ENCODE results near the gene NPM1.
"Not testable (repeated sequence)": the region's sequence is repeated elsewhere in the genome, so short reads cannot be mapped to it uniquely, and the experiment has no call there.

NPM1 gene

DNA sequence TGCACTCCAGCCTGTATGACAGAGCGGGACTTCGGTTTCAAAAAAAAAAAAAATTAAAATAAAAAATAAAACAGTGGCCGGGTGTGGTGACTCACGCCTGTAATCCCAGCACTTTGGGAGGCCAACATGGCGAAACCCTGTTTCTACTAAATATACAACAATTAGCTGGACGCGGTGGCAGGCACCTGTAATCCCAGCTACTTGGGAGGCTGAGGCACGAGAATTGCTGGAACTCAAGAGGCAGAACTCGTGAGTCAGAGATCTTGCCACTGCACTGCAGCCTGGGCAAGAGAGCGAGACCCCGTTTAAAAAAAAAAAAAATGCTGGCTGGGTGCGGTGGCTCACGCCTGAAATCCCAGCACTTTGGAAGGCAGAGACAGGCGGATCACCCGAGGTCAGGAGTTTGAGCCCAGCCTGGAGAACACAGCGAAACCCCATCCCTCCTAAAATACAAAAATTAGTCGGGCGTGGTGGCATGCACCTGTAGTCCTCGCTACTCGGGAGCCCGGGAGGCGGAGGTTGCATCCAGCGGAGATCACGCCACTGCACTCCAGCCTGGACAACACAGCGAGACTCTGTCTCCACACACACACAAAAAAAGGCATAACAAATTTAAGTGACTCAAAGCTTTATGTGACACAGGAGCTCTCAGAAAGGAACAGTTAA is 1.5 kb upstream of the NPM1 start:
- DNase-seq (ENCODE audit: low read depth) = no peak

DNA sequence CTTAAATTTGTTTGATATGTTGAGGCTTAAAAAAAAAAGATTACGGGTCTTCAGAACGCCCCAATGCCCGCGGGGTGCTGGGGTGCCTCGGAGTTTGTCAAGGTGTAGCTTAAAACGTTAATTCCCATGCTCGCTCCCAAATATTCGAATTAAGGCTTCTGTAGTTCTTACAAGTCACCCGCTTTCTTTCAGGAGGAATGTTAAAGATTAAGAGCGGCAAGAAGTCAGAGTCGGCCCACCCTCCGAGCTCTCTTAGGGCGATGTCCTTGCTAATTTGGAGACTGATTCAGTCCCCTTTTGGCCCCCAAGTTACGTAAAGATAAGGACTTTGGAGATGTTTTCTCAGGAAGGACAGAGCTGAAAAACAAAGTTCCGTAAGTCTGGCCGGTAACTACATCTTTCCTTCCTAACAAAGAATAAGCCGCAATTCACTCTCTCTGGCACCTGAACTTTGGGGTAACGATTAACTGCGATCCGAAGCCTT is 746 bp upstream of the NPM1 start:
- no peak for DNase-seq (ENCODE audit: low read depth)

DNA sequence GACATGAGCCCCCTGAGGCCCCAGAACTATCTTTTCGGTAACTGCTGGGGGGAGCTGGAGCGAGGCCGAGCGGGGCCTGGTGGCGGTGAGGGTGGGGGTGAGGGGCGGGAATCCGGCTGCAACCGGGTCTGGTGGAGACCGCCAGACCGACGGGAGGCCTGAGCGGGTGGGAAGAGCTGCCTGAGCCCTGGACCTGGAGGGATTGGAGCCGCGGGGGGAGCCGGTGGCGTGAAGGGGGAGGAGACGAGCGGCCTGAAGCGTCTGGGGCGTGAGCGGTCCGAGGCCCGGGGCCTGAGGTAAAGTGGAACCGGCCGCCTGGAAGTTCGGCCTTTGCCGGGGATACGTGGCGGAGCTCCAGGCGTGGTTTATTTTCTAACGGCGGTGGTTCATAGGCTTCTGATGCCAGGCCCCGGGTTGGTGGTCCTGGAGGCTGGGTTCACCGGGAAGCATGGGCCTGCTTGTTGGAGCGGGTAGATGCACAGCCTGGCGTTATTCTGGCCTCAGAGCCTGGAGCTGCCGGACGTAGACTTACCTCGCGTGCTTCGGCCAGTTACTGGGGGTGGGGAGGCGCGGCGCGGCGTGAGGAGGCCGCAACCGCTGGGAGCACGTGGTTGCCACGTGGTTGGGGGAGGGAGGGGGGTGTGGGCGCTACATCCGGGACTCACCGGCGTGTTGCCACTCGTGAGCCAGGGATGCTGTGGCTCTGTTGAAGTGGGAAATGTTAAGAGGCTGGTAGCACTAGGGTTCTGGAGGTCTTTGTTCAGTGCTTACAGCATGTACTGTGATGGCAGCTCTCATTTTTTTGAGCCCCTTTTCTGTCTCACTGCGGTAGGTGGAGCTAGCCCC is 544 bp downstream of the NPM1 start:
- peak; percentile 78 for DNase-seq (ENCODE audit: low read depth)

GRCh38 chr5:171388816-171389168 is 1.1 kb downstream of the NPM1 start:
- no peak for DNase-seq (ENCODE audit: low read depth)

DNA sequence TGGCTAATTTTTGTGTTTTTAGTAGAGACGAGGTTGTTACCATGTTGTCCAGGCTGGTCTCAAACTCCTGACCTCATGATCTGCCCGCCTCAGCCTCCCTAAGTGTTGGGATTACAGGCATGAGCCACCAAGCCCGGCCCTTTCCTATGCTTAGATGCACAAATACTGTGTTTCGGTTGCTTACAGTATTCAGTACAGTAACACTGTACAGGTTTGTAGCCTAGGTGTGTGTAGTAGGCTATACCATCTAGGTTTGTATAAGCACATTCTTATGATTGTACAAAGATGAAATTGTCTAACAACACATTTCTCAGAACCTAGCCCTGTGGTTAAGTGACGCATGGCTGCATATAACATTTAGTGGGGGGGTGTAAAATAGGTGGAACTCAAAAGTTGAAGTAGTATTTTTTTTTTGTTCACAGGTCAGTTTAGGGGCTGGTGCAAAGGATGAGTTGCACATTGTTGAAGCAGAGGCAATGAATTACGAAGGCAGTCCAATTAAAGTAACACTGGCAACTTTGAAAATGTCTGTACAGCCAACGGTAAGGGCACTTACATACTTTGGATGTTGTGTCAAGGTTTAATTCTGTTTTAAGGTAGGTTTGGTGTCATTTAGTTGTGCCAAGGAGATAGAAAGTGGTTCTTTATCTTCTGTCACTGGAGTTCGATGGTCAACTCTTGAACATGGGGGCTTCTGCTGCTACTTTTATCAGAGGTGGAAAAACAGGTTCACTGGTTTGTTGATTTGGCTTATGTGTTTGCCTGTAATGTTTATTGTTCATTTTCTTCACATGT is 3.4 kb downstream of the NPM1 start:
- DNase-seq (ENCODE audit: low read depth) = no peak

GRCh38 chr5:171391996-171392577 is 4.4 kb downstream of the NPM1 start:
- DNase-seq (ENCODE audit: low read depth) = no peak

DNA sequence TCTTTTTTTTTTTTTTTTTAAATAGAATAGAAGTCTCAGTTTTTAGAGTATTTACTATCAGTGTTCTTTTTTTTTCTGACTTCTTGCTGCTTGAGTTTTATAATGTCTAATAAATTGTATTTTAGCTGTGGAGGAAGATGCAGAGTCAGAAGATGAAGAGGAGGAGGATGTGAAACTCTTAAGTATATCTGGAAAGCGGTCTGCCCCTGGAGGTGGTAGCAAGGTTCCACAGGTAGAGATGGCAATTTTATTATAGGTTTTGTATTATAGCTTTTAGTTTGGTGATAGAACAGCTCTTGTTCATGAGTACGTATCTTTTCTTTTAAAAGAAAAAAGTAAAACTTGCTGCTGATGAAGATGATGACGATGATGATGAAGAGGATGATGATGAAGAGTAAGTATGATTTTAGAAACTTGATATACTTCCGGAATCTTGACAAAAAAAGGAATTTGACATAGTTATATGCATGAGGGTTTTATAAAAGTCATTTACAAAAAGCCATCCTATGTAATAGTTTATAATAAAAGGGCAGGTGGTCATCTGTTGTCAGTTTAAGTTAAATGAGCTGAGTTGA is 5.0 kb downstream of the NPM1 start:
- DNase-seq (ENCODE audit: low read depth) = no peak

- DNase-seq (ENCODE audit: low read depth) = no peak
Observed at GRCh38 chr5:171395042-171395441, 7.4 kb downstream of the NPM1 start.

GRCh38 chr5:171396583-171396982 is 8.9 kb downstream of the NPM1 start:
- not testable (repeated sequence) for DNase-seq (ENCODE audit: low read depth)

- DNase-seq (ENCODE audit: low read depth) = no peak
Observed at GRCh38 chr5:171397190-171397589, 9.5 kb downstream of the NPM1 start.

GRCh38 chr5:171397599-171397998 is 9.9 kb downstream of the NPM1 start:
- DNase-seq (ENCODE audit: low read depth) = no peak

GRCh38 chr5:171398660-171399059 is 11.0 kb downstream of the NPM1 start:
- not testable (repeated sequence) for DNase-seq (ENCODE audit: low read depth)

DNA sequence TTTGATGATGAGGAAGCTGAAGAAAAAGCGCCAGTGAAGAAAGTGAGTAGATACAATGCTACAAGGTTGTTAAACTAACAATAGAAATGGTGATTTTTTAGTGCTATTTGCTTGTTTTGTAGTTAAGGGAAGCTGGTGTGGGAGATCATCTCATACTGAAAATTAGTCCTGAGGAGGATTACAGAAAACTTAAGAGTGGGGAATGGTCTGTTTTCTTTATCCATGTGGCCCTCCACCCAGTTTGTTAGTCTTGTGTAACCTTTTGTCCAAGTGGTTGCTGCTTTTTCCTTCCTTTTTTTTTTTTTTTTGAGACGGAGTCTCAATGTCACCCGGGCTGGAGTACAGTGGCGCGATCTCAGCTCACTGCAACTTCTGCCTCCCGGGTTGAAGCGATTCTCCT is 12.5 kb downstream of the NPM1 start:
- DNase-seq (ENCODE audit: low read depth) = no peak

- DNase-seq (ENCODE audit: low read depth) = no peak
Observed at GRCh38 chr5:171401167-171401947, 13.7 kb downstream of the NPM1 start.

GRCh38 chr5:171402751-171403150 is 15.1 kb downstream of the NPM1 start:
- not testable (repeated sequence) for DNase-seq (ENCODE audit: low read depth)

GRCh38 chr5:171405615-171406014 is 18.0 kb downstream of the NPM1 start:
- DNase-seq (ENCODE audit: low read depth) = no peak

DNA sequence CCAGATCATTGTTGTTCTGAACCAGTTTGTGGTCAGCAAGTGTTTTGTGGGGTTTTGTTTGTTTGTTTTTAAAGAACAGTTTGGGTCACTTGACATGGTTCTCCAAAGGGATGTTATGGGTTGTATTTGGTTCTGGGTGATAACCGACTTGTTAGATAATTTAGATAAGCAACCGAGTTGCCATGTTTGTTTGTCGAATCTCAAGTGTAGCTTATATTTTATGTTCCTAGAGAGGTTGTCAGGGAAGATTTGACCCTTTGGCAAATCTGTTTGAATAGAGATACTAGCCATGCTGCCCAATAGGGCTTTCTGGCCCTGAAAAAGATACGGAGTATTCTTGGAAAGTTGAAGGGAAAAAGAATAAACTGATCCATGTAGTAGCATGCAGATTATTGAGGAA is 19.6 kb downstream of the NPM1 start:
- no peak for DNase-seq (ENCODE audit: low read depth)

GRCh38 chr5:171409164-171410136 is 21.8 kb downstream of the NPM1 start:
- DNase-seq (ENCODE audit: low read depth) = no peak

GRCh38 chr5:171410181-171410580 is 22.5 kb downstream of the NPM1 start:
- DNase-seq (ENCODE audit: low read depth) = no peak

- DNase-seq (ENCODE audit: low read depth) = no peak
Observed at GRCh38 chr5:171412186-171412585, 24.5 kb downstream of the NPM1 start.
